Gastroesophageal sphincter (tissue), 4 donors: Measurements from ENCODE around the gene AZGP1. TPM values are rescaled to one million over a fixed set of nuclear protein-coding genes. Genes with fewer than 3 reads are reported as not detected.
"Not testable (repeated sequence)": the region's sequence is repeated elsewhere in the genome, so short reads cannot be mapped to it uniquely, and the experiment has no call there.

Experiments
- ATAC-seq: fragments of 150-250 bp; one replicate; pipeline ENCODE4 v1.9.1; 2016; ENCODE audit warnings: mild to moderate bottlenecking, moderate library complexity
- H3K27ac ChIP-seq, 4 donors: fragments of 200-600 bp; sonication (generic) in 3 of 4; 1 replicate in 3 of 4; 2 replicates in 1 of 4; pipeline ENCODE4 v1.5.1; 2016 to 2019
- H3K27me3 ChIP-seq: fragments of 200-600 bp; sonication (generic); one replicate; pipeline ENCODE4 v1.5.1; 2019
- H3K36me3 ChIP-seq, 2 donors: fragments of 200-600 bp; sonication (generic); one replicate each; pipeline ENCODE4 v1.5.1; 2019; ENCODE audit warnings: control low read depth in 1 of 2
- H3K4me1 ChIP-seq, 3 donors: fragments of 200-600 bp; sonication (generic); 1 replicate in 2 of 3; 2 replicates in 1 of 3; pipeline ENCODE4 v1.5.1; 2016 to 2019; ENCODE audit warnings: control low read depth in 2 of 3
- H3K4me3 ChIP-seq, 2 donors: fragments of 200-600 bp; sonication (generic); one replicate each; pipeline ENCODE4 v1.5.1; 2019; ENCODE audit warnings: mild to moderate bottlenecking in 1 of 2, moderate library complexity in 1 of 2
- H3K9me3 ChIP-seq, 3 donors: fragments of 200-600 bp; sonication (generic); one replicate each; pipeline ENCODE4 v1.5.1; 2017 to 2019; ENCODE audit warnings: control low read depth in 2 of 3
- EP300 ChIP-seq: sonication (generic); formaldehyde crosslinking; IDR thresholded peaks from one replicate; pipeline ENCODE4 v1.6.1; 2017; ENCODE audit warnings: antibody characterized with exemption, mild to moderate bottlenecking
- POLR2A ChIP-seq, 2 donors: fragments of 450-650 bp; IDR thresholded peaks; one replicate each; pipeline ENCODE4 v1.6.1; 2017; ENCODE audit warnings: antibody characterized with exemption in 2 of 2, mild to moderate bottlenecking in 2 of 2, moderate library complexity in 1 of 2
- POLR2AphosphoS5 ChIP-seq: sonication (generic); formaldehyde crosslinking; IDR thresholded peaks from one replicate; pipeline ENCODE4 v1.6.1; 2017; ENCODE audit warnings: antibody characterized with exemption
- WGBS, 2 donors: methylation state at CpG; one replicate each; pipeline ENCODE4 v1.1.5; 2018; ENCODE audit warnings: low coverage in 1 of 2; 5-methylcytosine and 5-hydroxymethylcytosine counted together
- total RNA-seq, 4 donors: library from RNA; depleted of rRNA; stranded (reverse); fragments of >200 nt; gene quantifications; one replicate each; pipeline ENCODE4 v1.1.0, GENCODE V29; 2016
- TF ChIP-seq, protein P1 (sequence below), 4 experiments: fragments of 200-600 bp in 2 of 4; fragments of 450-650 bp in 2 of 4; sonication (generic) in 1 of 4; IDR thresholded peaks; one replicate each; pipeline ENCODE4 v1.5.1; 2017 to 2019; ENCODE audit warnings: antibody characterized with exemption in 4 of 4, mild to moderate bottlenecking in 2 of 4, moderate library complexity in 2 of 4

AZGP1 gene
- total RNA-seq, 4 donors from 2014 or later: 1.5 to 128 (median 4.5) TPM

DNA sequence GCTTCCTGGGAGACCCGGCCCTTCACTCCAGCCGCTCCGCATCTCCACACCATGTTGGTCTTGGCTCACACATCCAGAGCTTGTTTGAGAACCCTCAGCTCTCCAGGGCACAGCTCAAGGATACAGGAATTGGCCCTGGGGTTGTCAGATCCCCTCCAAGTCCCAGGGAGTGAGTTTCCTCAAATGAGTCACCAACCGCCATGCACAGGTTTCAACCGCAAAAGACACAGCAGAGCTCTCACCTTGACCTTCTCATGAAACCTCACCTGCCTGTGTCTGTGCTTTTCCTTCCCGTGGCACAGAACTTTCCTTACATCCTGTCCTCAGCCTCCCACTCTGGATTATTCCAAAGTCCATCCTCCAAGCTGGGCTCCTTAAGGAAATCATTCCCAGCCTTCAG is 20.6 kb downstream of the AZGP1 start:
- no peaks in the 10 kb centered on the region for H3K9me3 ChIP-seq
- peaks cover 52% of the 10 kb centered on the region for H3K27me3 ChIP-seq
- WGBS, 2 donors: 60 to 88% methylated on average over 3 to 6 of the region's 6 CpGs
- no peak for ATAC-seq
- TF ChIP-seq, protein P1, sequence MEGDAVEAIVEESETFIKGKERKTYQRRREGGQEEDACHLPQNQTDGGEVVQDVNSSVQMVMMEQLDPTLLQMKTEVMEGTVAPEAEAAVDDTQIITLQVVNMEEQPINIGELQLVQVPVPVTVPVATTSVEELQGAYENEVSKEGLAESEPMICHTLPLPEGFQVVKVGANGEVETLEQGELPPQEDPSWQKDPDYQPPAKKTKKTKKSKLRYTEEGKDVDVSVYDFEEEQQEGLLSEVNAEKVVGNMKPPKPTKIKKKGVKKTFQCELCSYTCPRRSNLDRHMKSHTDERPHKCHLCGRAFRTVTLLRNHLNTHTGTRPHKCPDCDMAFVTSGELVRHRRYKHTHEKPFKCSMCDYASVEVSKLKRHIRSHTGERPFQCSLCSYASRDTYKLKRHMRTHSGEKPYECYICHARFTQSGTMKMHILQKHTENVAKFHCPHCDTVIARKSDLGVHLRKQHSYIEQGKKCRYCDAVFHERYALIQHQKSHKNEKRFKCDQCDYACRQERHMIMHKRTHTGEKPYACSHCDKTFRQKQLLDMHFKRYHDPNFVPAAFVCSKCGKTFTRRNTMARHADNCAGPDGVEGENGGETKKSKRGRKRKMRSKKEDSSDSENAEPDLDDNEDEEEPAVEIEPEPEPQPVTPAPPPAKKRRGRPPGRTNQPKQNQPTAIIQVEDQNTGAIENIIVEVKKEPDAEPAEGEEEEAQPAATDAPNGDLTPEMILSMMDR (IDR thresholded peaks at IDR 0.05): no peak
- no peak for TF ChIP-seq POLR2A (IDR thresholded peaks at IDR 0.05)
- H3K4me1 ChIP-seq: no peaks in the 10 kb centered on the region
- no peak overlapping the region for H3K27ac ChIP-seq
- no peak overlapping the region for H3K4me3 ChIP-seq
- no peaks in the 10 kb centered on the region for H3K36me3 ChIP-seq

DNA sequence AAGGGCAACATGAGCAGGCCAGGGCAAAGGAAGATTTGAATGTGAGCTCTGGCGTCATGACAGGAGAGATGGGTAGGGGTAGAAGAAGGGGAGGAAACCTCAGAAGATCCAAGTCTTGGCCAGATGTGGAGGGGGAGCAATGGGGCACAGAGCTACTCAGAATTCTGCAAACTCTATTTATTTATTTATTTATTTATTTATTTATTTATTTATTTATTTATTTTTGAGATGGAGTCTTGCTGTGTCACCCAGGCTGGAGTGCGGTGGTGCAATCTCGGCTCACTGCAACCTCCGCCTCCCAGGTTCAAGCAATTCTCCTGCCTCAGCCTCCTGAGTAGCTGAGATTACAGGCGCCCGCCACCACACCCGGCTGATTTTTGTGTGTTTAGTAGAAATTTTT is 21.2 kb downstream of the AZGP1 start:
- not testable (repeated sequence) for H3K36me3 ChIP-seq, ATAC-seq, H3K4me3 ChIP-seq, H3K4me1 ChIP-seq, H3K9me3 ChIP-seq, H3K27ac ChIP-seq
- H3K27me3 ChIP-seq: peaks cover 50% of the 10 kb centered on the region
- 87 to 100% methylated on average over 4 to 5 of the region's 7 CpGs for WGBS, 2 donors

DNA sequence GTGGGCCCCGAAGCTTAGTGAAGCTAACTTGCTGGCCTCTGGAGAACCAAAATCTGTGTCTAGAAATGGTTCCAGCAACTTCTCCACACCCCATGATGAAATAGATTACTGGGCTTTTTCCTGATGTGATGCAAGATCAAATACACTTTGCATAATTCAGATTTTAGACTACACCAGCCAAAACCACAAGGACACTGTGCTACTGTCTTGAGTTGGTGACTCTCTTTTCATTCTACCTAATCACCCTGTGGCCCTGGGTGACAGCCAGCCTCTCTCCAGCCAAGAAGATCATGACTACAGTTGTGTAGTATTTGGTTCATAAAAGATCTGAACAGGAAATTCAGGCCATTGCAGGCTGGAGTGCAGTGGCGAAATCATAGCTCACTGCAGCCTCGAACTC is 22.2 kb downstream of the AZGP1 start:
- no peak for TF ChIP-seq EP300
- TF ChIP-seq POLR2AphosphoS5: no peak
- TF ChIP-seq, protein P1 (IDR thresholded peaks at IDR 0.05): no peak
- no peak for TF ChIP-seq POLR2A (IDR thresholded peaks at IDR 0.05)
- Histone ChIP-seq H3K36me3 (no peaks in the 10 kb centered on the region), H3K27ac (no peak overlapping the region), H3K9me3 (no peaks in the 10 kb centered on the region), H3K4me3 (no peak overlapping the region), H3K27me3 (peaks cover 40% of the 10 kb centered on the region), H3K4me1 (no peaks in the 10 kb centered on the region)
- WGBS, 2 donors: 75 to 100% methylated on average over 1 to 2 of the region's 3 CpGs
- peak; percentile 67 for ATAC-seq

DNA sequence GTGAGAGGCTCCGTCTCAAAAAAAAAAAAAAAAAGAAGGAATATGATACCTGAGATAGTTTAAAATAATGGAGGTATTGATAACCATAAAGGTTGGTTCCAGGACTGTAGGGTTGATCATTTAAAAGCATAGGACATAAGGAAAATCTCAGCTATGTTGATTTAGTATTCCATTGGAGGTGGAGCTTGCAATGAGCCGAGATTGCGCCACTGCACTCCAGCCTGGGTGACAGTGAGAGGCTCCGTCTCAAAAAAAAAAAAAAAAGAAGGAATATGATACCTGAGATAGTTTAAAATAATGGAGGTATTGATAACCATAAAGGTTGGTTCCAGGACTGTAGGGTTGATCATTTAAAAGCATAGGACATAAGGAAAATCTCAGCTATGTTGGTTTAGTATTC is 23.2 kb downstream of the AZGP1 start:
- not testable (repeated sequence) for H3K4me1 ChIP-seq, H3K36me3 ChIP-seq, H3K4me3 ChIP-seq, ATAC-seq, H3K27ac ChIP-seq, H3K9me3 ChIP-seq
- H3K27me3 ChIP-seq: peaks cover 30% of the 10 kb centered on the region
- no CpG with 5 or more reads among the region's 4 CpGs for WGBS, 2 donors

DNA sequence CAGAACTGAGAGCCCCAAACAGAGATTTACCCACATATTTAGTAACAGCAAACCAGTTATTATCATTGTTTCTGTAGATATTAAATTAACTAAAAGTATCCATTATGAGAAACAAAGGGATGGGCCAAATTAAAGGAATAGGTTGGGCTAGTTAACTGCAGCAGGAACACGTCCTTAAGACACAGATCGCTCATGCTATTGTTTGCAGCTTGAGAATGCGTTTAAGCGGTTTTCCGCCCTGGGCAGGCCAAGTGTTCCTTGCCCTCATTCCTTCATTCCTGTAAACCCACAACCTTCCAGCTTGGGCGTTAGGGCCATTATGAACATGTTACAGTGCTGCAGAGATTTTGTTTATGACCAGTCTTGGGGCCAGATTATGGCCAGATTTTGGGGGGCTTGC is 25.0 kb downstream of the AZGP1 start:
- H3K36me3 ChIP-seq, H3K4me1 ChIP-seq, H3K4me3 ChIP-seq, H3K9me3 ChIP-seq, ATAC-seq, H3K27ac ChIP-seq: not testable (repeated sequence)
- H3K27me3 ChIP-seq: peaks cover 36% of the 10 kb centered on the region
- 86 to 91% methylated on average over 6 of the region's 6 CpGs for WGBS, 2 donors

DNA sequence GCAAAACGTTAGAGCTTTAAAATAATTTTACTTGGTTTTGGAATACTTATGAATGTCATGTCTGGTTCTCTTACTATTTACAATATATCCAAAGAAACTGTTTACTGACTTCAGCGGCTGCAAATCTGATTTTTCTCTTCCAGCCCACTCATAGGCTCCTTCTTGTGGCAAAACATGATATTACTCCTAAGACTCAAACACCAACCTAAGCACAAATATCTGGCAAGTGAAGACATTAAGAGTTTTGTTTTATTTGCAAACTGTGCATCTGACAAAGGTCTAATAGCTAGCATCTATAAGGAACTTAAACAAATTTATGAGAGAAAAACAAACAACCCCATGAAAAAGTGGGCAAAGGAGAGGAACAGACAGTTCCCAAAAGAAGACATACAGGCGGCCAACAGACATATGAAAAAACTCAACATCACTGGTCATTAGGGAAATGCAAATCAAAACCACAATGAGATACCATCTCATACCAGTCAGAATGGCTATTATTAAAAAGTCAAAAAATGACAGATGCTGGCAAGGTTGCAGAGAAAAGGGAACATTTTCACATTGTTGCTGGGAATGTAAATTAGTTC is 26.1 kb downstream of the AZGP1 start:
- WGBS, 2 donors: 45 to 52% methylated on average over 3 of the region's 3 CpGs
- TF ChIP-seq, protein P1 (IDR thresholded peaks at IDR 0.05): peak in 2 of 4 experiments; percentile 18 to 41
- TF ChIP-seq POLR2AphosphoS5: no peak
- no peak for ATAC-seq
- H3K4me1 ChIP-seq: no peaks in the 10 kb centered on the region
- H3K27ac ChIP-seq: no peak overlapping the region
- H3K9me3 ChIP-seq: no peaks in the 10 kb centered on the region
- no peak overlapping the region for H3K4me3 ChIP-seq
- no peaks in the 10 kb centered on the region for H3K36me3 ChIP-seq
- peaks cover 31% of the 10 kb centered on the region for H3K27me3 ChIP-seq

DNA sequence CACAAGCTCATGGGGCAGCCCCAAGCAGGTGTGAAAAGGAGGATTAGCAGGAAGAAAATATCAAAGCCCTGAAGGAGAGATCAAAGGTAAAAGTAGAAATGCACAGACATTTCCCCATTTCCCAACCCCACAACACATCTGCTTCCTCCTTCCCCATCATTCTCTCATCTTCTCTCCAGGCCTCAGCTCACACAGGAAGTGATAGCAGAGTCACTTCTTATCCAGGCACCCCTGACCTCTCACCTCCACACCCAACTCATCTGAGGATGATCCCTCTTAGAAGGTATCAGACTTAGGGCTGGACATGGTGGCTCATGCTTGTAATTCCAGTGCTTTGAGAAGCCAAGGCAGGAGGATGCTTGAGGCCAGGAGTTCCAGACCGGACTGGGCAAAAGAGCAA is 28.2 kb downstream of the AZGP1 start:
- H3K27me3 ChIP-seq: peaks cover 38% of the 10 kb centered on the region
- no CpG with 5 or more reads among the region's 1 CpG for WGBS, 2 donors
- no peak for TF ChIP-seq EP300
- TF ChIP-seq POLR2AphosphoS5: no peak
- no peak for TF ChIP-seq POLR2A (IDR thresholded peaks at IDR 0.05)
- H3K4me3 ChIP-seq: no peak overlapping the region
- H3K9me3 ChIP-seq: no peaks in the 10 kb centered on the region
- ATAC-seq: no peak
- no peaks in the 10 kb centered on the region for H3K36me3 ChIP-seq
- H3K27ac ChIP-seq: no peak overlapping the region
- H3K4me1 ChIP-seq: no peaks in the 10 kb centered on the region
